HL-60 (cell line): Measurements from ENCODE around the gene KIAA1671.

ENCODE experiments used
- DNase-seq, 2 experiments: peaks; one replicate each; pipeline ENCODE4 v3.0.0-alpha.2; 2010 to 2020; ENCODE audit warnings: low read depth in 1 of 2, low spot score in 1 of 2
- H3K27ac ChIP-seq: fragments of 250-450 bp; sonication (Bioruptor Pico); replicated peaks from 2 replicates; pipeline ENCODE4 v1.5.1; 2020; ENCODE audit warnings: mild to moderate bottlenecking, moderate library complexity
- H3K27me3 ChIP-seq: fragments of 250-450 bp; sonication (Bioruptor Pico); 2 replicates; pipeline ENCODE4 v1.5.1; 2021; ENCODE audit warnings: mild to moderate bottlenecking, moderate library complexity; ENCODE audit not compliant: insufficient read depth, poor library complexity, severe bottlenecking
- H3K4me3 ChIP-seq: replicated peaks from 2 replicates; pipeline ENCODE4 v1.5.1; 2011; ENCODE audit warnings: mild to moderate bottlenecking, control low read depth, low read length; ENCODE audit not compliant: insufficient read depth
- CTCF ChIP-seq: IDR thresholded peaks from one replicate; pipeline ENCODE4 v1.5.1; 2011; ENCODE audit warnings: low read length, control low read depth, inconsistent platforms; ENCODE audit not compliant: insufficient read depth
- GABPA ChIP-seq: IDR thresholded peaks from 2 replicates; pipeline ENCODE4 v1.6.1; 2012; ENCODE audit warnings: low read depth
- POLR2AphosphoS5 ChIP-seq: IDR thresholded peaks from 2 replicates; pipeline ENCODE4 v1.6.1; 2012; ENCODE audit warnings: low read depth
- REST ChIP-seq: IDR thresholded peaks from 2 replicates; pipeline ENCODE4 v1.6.1; 2012; ENCODE audit warnings: low read depth; ENCODE audit not compliant: insufficient replicate concordance
- SPI1 ChIP-seq: IDR thresholded peaks from 2 replicates; pipeline ENCODE4 v1.6.1; 2012; ENCODE audit warnings: low read depth, mild to moderate bottlenecking, borderline replicate concordance

KIAA1671 gene

GRCh38 chr22:24977370-24978221, 25.1 kb downstream of the KIAA1671 start:
- H3K27ac ChIP-seq = no peak overlapping the region
- no peak for TF ChIP-seq REST

GRCh38 chr22:24978308-24978707, 25.8 kb downstream of the KIAA1671 start:
- Histone ChIP-seq H3K27me3 (no peaks in the 10 kb centered on the region), H3K27ac (no peak overlapping the region), H3K4me3 (no peak overlapping the region)
- TF ChIP-seq POLR2AphosphoS5 (no peak), GABPA (no peak), SPI1 (0 out of 2 replicates have a peak, but pooled peaks have one; percentile 24), REST (no peak)
- DNase-seq = no peak

More at GRCh38 chr22:24977370-24978221, 25.1 kb downstream of the KIAA1671 start:
- no peak overlapping the region for H3K4me3 ChIP-seq
- no peak for DNase-seq
- H3K27me3 ChIP-seq = no peaks in the 10 kb centered on the region

- H3K4me3 ChIP-seq = no peak overlapping the region
- H3K27me3 ChIP-seq = no peaks in the 10 kb centered on the region
- DNase-seq = no peak
- no peak for TF ChIP-seq CTCF
- TF ChIP-seq REST = no peak
- no peak for TF ChIP-seq SPI1
- no peak for TF ChIP-seq GABPA
- no peak for TF ChIP-seq POLR2AphosphoS5
- no peak overlapping the region for H3K27ac ChIP-seq
These were observed 28.6 kb downstream of the KIAA1671 start for GRCh38 chr22:24981066-24981465.

- no peak for DNase-seq
- TF ChIP-seq GABPA (no peak), POLR2AphosphoS5 (no peak), SPI1 (no peak), CTCF (no peak), REST (no peak)
- Histone ChIP-seq H3K4me3 (no peak overlapping the region), H3K27ac (no peak overlapping the region), H3K27me3 (no peaks in the 10 kb centered on the region)
These were observed 29.1 kb downstream of the KIAA1671 start for GRCh38 chr22:24981656-24982055.
